Peyer's patch (tissue), 4 donors: ENCODE results near the gene SHMT2. TPM values are rescaled to one million over a fixed set of nuclear protein-coding genes. Genes with fewer than 3 reads are reported as not detected.

ENCODE experiments used
- DNase-seq, 3 donors: peaks; one replicate each; pipeline ENCODE4 v3.0.0-alpha.2; 2017 to 2019
- H3K27ac ChIP-seq, 4 donors: fragments of 200-600 bp; sonication (generic); one replicate each; pipeline ENCODE4 v1.5.1; 2016 to 2019
- H3K27me3 ChIP-seq, 2 donors: fragments of 200-600 bp; sonication (generic); one replicate each; pipeline ENCODE4 v1.5.1; 2019
- H3K36me3 ChIP-seq, 3 donors: fragments of 200-600 bp; sonication (generic); one replicate each; pipeline ENCODE4 v1.5.1; 2016 to 2019
- H3K4me1 ChIP-seq, 4 donors: fragments of 200-600 bp; sonication (generic); one replicate each; pipeline ENCODE4 v1.5.1; 2016 to 2019
- H3K4me3 ChIP-seq, 4 donors: fragments of 200-600 bp; sonication (generic); 1 replicate in 3 of 4; 2 replicates in 1 of 4; pipeline ENCODE4 v1.5.1; 2016 to 2019; ENCODE audit warnings: mild to moderate bottlenecking in 1 of 4
- H3K9me3 ChIP-seq, 4 donors: fragments of 200-600 bp; sonication (generic); one replicate each; pipeline ENCODE4 v1.5.1; 2016 to 2019; ENCODE audit warnings: mild to moderate bottlenecking in 1 of 4
- POLR2A ChIP-seq, 2 donors: fragments of 450-650 bp; IDR thresholded peaks; one replicate each; pipeline ENCODE4 v1.5.1; 2017; ENCODE audit warnings: antibody characterized with exemption in 2 of 2, mild to moderate bottlenecking in 2 of 2, moderate library complexity in 2 of 2
- total RNA-seq, 4 donors: library from RNA; depleted of rRNA; stranded (reverse); fragments of >200 nt; gene quantifications; one replicate each; pipeline ENCODE4 v1.1.0, GENCODE V29; 2016
- TF ChIP-seq, protein P1 (sequence below), 6 experiments: fragments of 450-650 bp in 4 of 6; fragments of 200-600 bp in 2 of 6; sonication (generic) in 1 of 6; IDR thresholded peaks; one replicate each; pipeline ENCODE4 v1.5.1; 2017 to 2019; ENCODE audit warnings: antibody characterized with exemption in 6 of 6, mild to moderate bottlenecking in 3 of 6, moderate library complexity in 1 of 6

The SHMT2 gene
- total RNA-seq, 4 donors from 2014 or later = 34.4 to 72.6 (median 36.3) TPM

DNA sequence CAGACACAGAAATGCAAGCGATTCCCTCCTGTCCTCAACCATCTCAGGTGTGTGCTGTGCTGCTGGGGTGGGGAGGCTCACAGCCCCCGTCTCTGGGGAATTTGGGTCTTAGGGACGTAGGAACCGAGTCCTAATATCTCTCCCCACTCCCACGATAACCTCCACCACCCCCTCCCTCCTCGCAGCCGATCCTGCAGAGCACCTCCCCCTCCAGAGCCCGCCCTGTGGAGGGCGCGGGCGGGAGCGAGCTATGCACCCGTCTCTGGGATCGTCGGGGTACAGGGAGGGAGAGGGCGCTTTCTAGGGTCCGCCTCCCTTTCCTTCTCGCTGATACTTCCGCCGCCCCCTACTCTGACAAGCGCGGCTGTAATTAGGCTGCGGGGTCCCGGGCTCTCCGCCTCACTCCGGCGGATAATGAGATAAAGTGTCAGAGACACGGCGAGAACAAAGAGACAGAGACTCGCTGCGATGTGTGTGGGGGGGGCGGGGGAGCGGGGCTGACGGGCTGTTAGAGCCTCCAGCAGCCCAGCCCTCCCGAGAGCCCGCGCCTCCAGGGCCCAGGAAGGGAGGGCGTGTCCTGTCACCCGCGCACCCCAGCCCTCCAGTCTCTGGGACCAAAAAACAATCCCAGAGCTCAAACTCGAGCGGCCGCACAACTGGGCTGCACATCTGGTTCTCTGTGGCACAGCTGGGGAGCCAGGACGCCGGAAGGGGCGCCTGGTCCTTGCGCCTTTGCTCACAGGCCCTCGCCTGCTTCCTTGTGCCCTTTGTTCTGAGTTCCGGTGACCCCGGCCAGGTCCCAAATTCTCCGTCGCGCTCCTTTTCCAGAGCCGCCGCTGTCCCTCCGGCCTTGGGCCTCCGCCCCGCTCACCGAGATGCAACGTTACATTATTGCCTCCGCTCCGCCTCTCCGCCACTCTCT, 8.7 kb downstream of the SHMT2 start:
- H3K36me3 ChIP-seq = peaks cover 0 to 9% (median 0%) of the 10 kb centered on the region in 3 donors
- H3K27me3 ChIP-seq = peaks cover 0 to 42% of the 10 kb centered on the region in 2 donors
- H3K9me3 ChIP-seq = no peaks in the 10 kb centered on the region
- H3K27ac ChIP-seq = no peak overlapping the region
- peaks cover 5 to 68% (median 43%) of the 10 kb centered on the region in 4 donors for H3K4me1 ChIP-seq
- H3K4me3 ChIP-seq = peak overlapping the region; percentile 19 to 59 (median 52)
- no peak for TF ChIP-seq POLR2A (IDR thresholded peaks at IDR 0.05)
- TF ChIP-seq, protein P1, sequence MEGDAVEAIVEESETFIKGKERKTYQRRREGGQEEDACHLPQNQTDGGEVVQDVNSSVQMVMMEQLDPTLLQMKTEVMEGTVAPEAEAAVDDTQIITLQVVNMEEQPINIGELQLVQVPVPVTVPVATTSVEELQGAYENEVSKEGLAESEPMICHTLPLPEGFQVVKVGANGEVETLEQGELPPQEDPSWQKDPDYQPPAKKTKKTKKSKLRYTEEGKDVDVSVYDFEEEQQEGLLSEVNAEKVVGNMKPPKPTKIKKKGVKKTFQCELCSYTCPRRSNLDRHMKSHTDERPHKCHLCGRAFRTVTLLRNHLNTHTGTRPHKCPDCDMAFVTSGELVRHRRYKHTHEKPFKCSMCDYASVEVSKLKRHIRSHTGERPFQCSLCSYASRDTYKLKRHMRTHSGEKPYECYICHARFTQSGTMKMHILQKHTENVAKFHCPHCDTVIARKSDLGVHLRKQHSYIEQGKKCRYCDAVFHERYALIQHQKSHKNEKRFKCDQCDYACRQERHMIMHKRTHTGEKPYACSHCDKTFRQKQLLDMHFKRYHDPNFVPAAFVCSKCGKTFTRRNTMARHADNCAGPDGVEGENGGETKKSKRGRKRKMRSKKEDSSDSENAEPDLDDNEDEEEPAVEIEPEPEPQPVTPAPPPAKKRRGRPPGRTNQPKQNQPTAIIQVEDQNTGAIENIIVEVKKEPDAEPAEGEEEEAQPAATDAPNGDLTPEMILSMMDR (IDR thresholded peaks at IDR 0.05) = no peak
- peak in 2 of 3 donors; percentile 40 to 53 for DNase-seq

DNA sequence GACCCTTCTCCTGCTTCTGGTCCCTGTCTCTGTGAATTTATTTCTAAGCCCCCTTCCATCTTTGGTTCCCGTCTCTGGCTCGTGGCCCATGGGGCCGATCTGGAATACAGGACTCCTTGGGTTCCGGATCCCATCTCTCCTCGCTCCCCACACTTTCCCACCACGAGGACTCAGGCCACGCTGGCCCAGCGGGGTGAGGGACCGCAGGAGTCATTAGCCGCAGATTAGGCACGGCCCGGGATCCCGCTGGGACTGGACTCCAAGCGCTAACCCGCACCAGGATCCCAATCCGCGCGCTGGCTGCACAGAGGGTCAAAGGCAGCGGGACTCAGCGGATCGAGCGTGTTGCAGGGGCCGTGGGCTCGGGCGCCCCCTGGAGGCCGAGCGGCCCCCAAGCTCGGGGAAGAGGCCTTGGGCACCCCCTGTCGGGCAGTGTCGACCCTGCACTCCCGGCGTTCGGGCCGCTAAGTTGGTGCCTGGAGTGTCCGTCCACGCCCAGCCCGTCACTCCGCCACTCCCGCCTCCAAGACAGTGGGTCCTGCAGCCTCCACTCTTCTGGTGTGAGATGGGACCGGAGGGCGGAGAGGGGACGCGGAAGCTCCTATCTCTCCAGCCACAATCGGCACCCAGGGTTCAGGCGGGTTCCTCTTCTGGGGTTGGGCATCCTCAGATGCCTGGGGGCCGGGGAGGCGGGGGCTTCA, 9.5 kb downstream of the SHMT2 start:
- Histone ChIP-seq H3K4me3 (peak overlapping the region; percentile 19 to 59 (median 52)), H3K27ac (peak overlapping the region in 1 of 4 donors; percentile 14), H3K4me1 (peaks cover 5 to 76% (median 51%) of the 10 kb centered on the region in 4 donors), H3K36me3 (peaks cover 0 to under 1% (median 0%) of the 10 kb centered on the region in 3 donors), H3K27me3 (peaks cover 0 to 42% of the 10 kb centered on the region in 2 donors), H3K9me3 (no peaks in the 10 kb centered on the region)
- DNase-seq = peak; percentile 81 to 94 (median 93)
- TF ChIP-seq, protein P1 (IDR thresholded peaks at IDR 0.05) = peak; percentile 100
- no peak for TF ChIP-seq POLR2A (IDR thresholded peaks at IDR 0.05)

DNA sequence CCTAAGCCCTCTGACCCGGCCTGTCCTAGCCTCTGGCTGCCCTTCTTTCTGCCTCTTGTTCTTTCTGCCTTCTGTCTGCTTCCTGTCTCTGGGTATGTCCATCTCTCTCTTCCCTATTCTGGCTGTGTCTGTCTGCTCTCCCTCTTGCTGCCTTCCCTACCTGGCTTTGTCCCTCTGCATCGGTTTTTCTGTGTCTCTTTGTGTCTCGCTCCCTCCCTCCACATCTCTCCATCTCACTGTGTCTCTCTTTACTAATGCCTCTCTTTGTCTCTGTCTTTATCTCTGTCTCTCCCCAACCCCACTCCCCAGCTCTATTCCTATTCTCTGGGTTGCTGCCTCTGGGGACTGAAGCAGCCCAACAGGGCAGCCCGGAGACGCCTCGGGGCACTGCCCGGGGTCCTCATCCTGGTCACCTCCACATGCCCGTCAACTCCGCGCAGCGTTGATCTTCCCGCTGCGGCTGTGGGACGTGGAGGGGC, 10.1 kb downstream of the SHMT2 start:
- Histone ChIP-seq H3K36me3 (no peaks in the 10 kb centered on the region), H3K27me3 (peaks cover 0 to 42% of the 10 kb centered on the region in 2 donors), H3K4me3 (peak overlapping the region; percentile 29 to 59 (median 56)), H3K27ac (peak overlapping the region in 1 of 4 donors; percentile 55), H3K9me3 (no peaks in the 10 kb centered on the region), H3K4me1 (peaks cover 5 to 76% (median 51%) of the 10 kb centered on the region in 4 donors)
- TF ChIP-seq POLR2A (IDR thresholded peaks at IDR 0.05) = no peak
- TF ChIP-seq, protein P1 (IDR thresholded peaks at IDR 0.05) = no peak
- DNase-seq = no peak

DNA sequence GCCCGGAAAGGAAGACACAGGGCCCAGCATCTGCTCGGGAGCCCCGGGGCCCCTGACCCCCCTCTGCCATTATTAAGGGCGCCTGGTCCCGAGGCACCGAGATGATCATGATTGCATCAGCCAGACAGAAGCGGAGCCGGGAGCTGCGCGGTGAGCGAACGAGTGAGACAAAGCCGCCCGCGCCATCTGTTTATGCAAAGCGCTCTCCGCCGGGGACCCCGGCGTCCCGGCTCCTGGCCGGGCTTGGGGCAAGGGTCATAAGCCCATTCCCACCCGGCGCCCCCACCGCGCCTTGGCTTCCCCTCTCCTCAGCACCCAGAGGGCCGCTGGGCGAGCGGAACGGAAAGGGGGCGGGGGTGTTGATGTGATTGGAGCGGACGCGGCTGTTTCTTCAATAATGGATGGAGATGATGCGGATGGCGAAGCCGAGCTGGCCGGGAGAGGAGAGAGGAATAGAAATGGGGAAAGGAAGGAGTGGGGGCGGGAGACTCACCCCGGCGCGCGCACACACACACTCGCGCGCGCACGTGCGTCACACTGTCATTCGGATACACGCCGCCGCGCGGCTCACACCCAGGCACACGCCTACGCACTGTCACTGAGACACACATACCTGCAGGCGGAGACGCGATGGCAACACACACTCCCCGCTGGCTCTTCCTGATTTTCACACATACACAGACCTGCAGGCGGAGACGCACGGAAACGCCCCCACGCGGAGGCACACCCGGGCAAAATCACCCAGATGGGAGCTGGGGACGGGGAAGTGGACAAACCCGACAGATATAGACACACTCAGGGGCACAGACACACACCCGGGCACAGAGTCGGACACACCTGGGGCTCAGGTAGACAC, 10.8 kb downstream of the SHMT2 start:
- H3K36me3 ChIP-seq = no peaks in the 10 kb centered on the region
- H3K4me3 ChIP-seq = peak overlapping the region; percentile 29 to 59 (median 56)
- no peak for TF ChIP-seq POLR2A (IDR thresholded peaks at IDR 0.05)
- TF ChIP-seq, protein P1 (IDR thresholded peaks at IDR 0.05) = peak in 4 of 6 experiments; percentile 8 to 29 (median 14)
- H3K4me1 ChIP-seq = peaks cover 5 to 76% (median 48%) of the 10 kb centered on the region in 4 donors
- no peaks in the 10 kb centered on the region for H3K9me3 ChIP-seq
- H3K27ac ChIP-seq = peak overlapping the region in 1 of 4 donors; percentile 55
- DNase-seq = peak; percentile 68 to 88 (median 85)
- H3K27me3 ChIP-seq = peaks cover 0 to 42% of the 10 kb centered on the region in 2 donors
